Measurements from ENCODE around the gene PTPRN2.

The PTPRN2 gene

GRCh38 chr7:157844611-157845010, 743.0 kb downstream of the PTPRN2 start:
- DNase-seq = no peak

- no peak for DNase-seq
Observed at GRCh38 chr7:157844141-157844540, 743.5 kb downstream of the PTPRN2 start.

GRCh38 chr7:157843336-157844140, 744.1 kb downstream of the PTPRN2 start:
- DNase-seq = no peak

GRCh38 chr7:157841773-157842370, 745.8 kb downstream of the PTPRN2 start:
- DNase-seq = peak; percentile 41

GRCh38 chr7:157840914-157841772, 746.5 kb downstream of the PTPRN2 start:
- peak; percentile 47 for DNase-seq

- peak; percentile 37 for DNase-seq
Observed at GRCh38 chr7:157840174-157840913, 747.3 kb downstream of the PTPRN2 start.

GRCh38 chr7:157839672-157840167, 747.9 kb downstream of the PTPRN2 start:
- no peak for DNase-seq

GRCh38 chr7:157839226-157839625, 748.4 kb downstream of the PTPRN2 start:
- no peak for DNase-seq

GRCh38 chr7:157837561-157837960, 750.1 kb downstream of the PTPRN2 start:
- DNase-seq = no peak

GRCh38 chr7:157837047-157837446, 750.6 kb downstream of the PTPRN2 start:
- no peak for DNase-seq

GRCh38 chr7:157834501-157835163, 753.0 kb downstream of the PTPRN2 start:
- no peak for DNase-seq

GRCh38 chr7:157832866-157833607, 754.6 kb downstream of the PTPRN2 start:
- no peak for DNase-seq

GRCh38 chr7:157832421-157832820, 755.2 kb downstream of the PTPRN2 start:
- DNase-seq = no peak

- no peak for DNase-seq
Observed at GRCh38 chr7:157832006-157832405, 755.6 kb downstream of the PTPRN2 start.

- DNase-seq = no peak
Observed at GRCh38 chr7:157831143-157831905, 756.3 kb downstream of the PTPRN2 start.

GRCh38 chr7:157830331-157830730, 757.3 kb downstream of the PTPRN2 start:
- DNase-seq = no peak

GRCh38 chr7:157829491-157829890, 758.1 kb downstream of the PTPRN2 start:
- DNase-seq = no peak

- DNase-seq = no peak
Observed at GRCh38 chr7:157828881-157829280, 758.7 kb downstream of the PTPRN2 start.

- no peak for DNase-seq
Observed at GRCh38 chr7:157828190-157828589, 759.4 kb downstream of the PTPRN2 start.

- no peak for DNase-seq
Observed at GRCh38 chr7:157827863-157828160, 759.8 kb downstream of the PTPRN2 start.

Data from right kidney (tissue), 1 donor.